ENCODE data around the gene OCRL. TPM values are rescaled to one million over a fixed set of nuclear protein-coding genes. Genes with fewer than 3 reads are reported as not detected.

Gene OCRL
- total and polyA plus RNA-seq, 12 donors, result 24.2 to 48.6 (median 34.3) TPM

DNA sequence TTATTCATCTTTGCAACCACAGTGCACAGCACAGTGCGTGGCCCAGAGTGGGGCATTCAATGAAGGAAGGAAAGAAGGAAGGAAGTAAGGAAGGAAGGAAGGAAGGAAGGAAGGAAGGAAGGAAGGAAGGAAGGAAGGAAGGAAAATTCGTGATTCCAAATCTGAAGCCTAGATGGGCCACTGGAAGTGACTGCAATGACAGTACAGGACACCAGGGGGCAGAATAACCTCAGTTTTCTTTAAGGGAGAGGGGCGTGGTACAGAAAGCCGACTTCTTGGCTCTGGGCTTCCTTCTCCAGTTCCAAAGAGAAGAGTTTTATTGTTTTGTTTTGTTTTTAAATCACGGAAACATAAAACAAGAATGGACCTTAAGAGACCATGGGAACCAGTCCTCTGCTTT, 66.9 kb downstream of the OCRL start:
- 2 to 8% (median 4%) methylated on average over 5 of the region's 5 CpGs for WGBS, 4 donors
- intact Hi-C loops (cut with DNase I), result loop anchor here in 1 of 2 donors (10.0 kb wide), 2 partner anchors 218 to 458 kb away; no protein-coding TSS in a partner anchor
- no peak for TF ChIP-seq POLR2A (IDR thresholded peaks at IDR 0.05)
- TF ChIP-seq, protein P1, sequence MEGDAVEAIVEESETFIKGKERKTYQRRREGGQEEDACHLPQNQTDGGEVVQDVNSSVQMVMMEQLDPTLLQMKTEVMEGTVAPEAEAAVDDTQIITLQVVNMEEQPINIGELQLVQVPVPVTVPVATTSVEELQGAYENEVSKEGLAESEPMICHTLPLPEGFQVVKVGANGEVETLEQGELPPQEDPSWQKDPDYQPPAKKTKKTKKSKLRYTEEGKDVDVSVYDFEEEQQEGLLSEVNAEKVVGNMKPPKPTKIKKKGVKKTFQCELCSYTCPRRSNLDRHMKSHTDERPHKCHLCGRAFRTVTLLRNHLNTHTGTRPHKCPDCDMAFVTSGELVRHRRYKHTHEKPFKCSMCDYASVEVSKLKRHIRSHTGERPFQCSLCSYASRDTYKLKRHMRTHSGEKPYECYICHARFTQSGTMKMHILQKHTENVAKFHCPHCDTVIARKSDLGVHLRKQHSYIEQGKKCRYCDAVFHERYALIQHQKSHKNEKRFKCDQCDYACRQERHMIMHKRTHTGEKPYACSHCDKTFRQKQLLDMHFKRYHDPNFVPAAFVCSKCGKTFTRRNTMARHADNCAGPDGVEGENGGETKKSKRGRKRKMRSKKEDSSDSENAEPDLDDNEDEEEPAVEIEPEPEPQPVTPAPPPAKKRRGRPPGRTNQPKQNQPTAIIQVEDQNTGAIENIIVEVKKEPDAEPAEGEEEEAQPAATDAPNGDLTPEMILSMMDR (IDR thresholded peaks at IDR 0.05), result peak; percentile 66 to 88 (median 80)
- H3K36me3 ChIP-seq (replicated peaks in 1 of 2), result no peaks in the 10 kb centered on the region
- H3K27ac ChIP-seq, result no peak overlapping the region
- peaks cover 0 to 4% of the 10 kb centered on the region in 2 donors for H3K4me1 ChIP-seq (replicated peaks in 1 of 2)
- no peaks in the 10 kb centered on the region for H3K9me3 ChIP-seq (replicated peaks in 1 of 3)
- no peaks in the 10 kb centered on the region for H3K27me3 ChIP-seq
- H3K4me3 ChIP-seq, result no peak overlapping the region
- peak; percentile 51 to 80 (median 62) for DNase-seq

DNA sequence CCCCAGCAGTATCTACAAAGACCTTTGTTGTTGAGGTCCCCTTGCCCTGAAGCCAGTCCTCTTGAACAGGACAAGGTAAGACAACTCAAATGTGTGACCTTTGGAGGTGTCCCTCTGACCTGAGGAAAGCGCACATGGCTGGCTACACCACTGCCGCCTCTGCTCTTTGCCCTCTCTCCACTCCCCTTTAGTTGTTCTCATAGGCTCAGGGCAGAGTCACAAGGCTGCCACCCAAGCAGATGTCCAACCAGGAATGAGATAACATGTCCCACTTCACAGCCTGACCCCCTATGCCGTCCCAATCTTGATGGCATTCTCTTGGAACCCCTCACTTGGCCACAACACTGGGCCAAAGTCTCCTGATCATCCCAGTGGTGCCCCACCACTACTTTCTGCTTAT, 68.4 kb downstream of the OCRL start:
- Histone ChIP-seq H3K27me3 (no peaks in the 10 kb centered on the region), H3K4me1 (replicated peaks in 1 of 2) (peaks cover 0 to 4% of the 10 kb centered on the region in 2 donors), H3K27ac (no peak overlapping the region), H3K36me3 (replicated peaks in 1 of 2) (no peaks in the 10 kb centered on the region), H3K4me3 (no peak overlapping the region), H3K9me3 (replicated peaks in 1 of 3) (no peaks in the 10 kb centered on the region)
- intact Hi-C loops (cut with DNase I), result loop anchor here in 1 of 2 donors (10.0 kb wide), 2 partner anchors 216 to 456 kb away; no protein-coding TSS in a partner anchor
- WGBS, 4 donors, result 75 to 90% (median 84%) methylated on average over 3 of the region's 3 CpGs; no CpG with 5 or more reads in 1 of the 4 donors
- TF ChIP-seq, protein P1 (IDR thresholded peaks at IDR 0.05), result no peak
- TF ChIP-seq POLR2A (IDR thresholded peaks at IDR 0.05), result no peak
- no peak for DNase-seq

DNA sequence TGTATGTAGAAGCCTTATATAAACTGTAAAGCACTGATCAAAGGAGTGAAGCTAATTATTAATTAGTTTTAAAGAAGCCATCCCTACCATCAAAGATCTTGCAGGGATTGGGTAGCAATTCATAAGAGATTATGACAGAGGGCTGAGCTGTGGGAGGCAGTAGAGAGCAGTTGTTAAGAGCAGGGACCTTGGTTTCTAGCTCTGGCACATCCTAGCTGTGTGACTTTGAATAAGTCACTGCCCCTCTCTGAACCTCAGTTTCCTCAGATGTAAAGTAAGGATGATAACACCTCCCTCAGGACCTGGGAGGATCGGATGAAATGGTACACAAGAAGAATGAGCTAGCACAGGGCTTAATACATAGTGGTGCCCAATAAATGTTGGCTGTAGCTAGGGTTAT, 69.3 kb downstream of the OCRL start:
- intact Hi-C loops (cut with DNase I), result loop anchor here in 1 of 2 donors (10.0 kb wide), 2 partner anchors 215 to 455 kb away; no protein-coding TSS in a partner anchor
- Histone ChIP-seq H3K4me1 (replicated peaks in 1 of 2) (peaks cover 0 to 4% of the 10 kb centered on the region in 2 donors), H3K27ac (no peak overlapping the region), H3K4me3 (no peak overlapping the region), H3K27me3 (no peaks in the 10 kb centered on the region), H3K36me3 (replicated peaks in 1 of 2) (no peaks in the 10 kb centered on the region), H3K9me3 (replicated peaks in 1 of 3) (no peaks in the 10 kb centered on the region)
- 52 to 82% (median 67%) methylated on average over 1 of the region's 1 CpG for WGBS, 4 donors
- no peak for TF ChIP-seq POLR2A (IDR thresholded peaks at IDR 0.05)
- TF ChIP-seq, protein P1 (IDR thresholded peaks at IDR 0.05), result no peak
- DNase-seq, result no peak

DNA sequence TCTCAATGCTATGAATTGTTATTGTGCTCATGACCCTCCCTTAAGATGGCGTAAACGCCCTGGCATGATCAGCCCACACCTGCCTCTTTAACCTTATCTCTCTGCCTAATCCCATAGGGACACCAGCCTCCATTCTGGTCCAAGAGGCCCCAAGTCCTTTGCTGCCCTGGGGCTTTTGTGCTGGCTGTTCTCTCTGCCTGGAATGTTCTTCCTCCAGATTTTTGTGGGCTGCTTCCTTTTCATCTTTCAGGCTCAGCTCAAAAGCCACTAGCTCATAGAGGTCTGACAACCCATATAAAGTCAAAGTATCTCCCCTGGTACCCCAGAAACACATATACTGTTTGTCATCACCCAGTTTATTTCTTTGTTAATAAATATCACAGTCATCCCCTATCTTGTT, 72.3 kb downstream of the OCRL start:
- no peaks in the 10 kb centered on the region for H3K9me3 ChIP-seq (replicated peaks in 1 of 3)
- intact Hi-C loops (cut with DNase I), result loop anchor here in 1 of 2 donors (10.0 kb wide), 1 partner anchor 282 kb away; no protein-coding TSS in a partner anchor
- 58 to 84% (median 83%) methylated on average over 2 of the region's 2 CpGs; no CpG with 5 or more reads in 1 of the 4 donors for WGBS, 4 donors

More for the DNA sequence above, 72.3 kb downstream of the OCRL start:
- H3K4me3 ChIP-seq, result no peak overlapping the region
- no peak overlapping the region for H3K27ac ChIP-seq
- TF ChIP-seq, protein P1 (IDR thresholded peaks at IDR 0.05), result no peak
- no peak for TF ChIP-seq POLR2A (IDR thresholded peaks at IDR 0.05)
- no peaks in the 10 kb centered on the region for H3K36me3 ChIP-seq (replicated peaks in 1 of 2)
- DNase-seq, result no peak
- H3K27me3 ChIP-seq, result no peaks in the 10 kb centered on the region
- H3K4me1 ChIP-seq (replicated peaks in 1 of 2), result no peaks in the 10 kb centered on the region
